ENCODE results near the gene KRT77.
"Not testable (repeated sequence)": the region's sequence is repeated elsewhere in the genome, so short reads cannot be mapped to it uniquely, and the experiment has no call there.

Gene KRT77

DNA sequence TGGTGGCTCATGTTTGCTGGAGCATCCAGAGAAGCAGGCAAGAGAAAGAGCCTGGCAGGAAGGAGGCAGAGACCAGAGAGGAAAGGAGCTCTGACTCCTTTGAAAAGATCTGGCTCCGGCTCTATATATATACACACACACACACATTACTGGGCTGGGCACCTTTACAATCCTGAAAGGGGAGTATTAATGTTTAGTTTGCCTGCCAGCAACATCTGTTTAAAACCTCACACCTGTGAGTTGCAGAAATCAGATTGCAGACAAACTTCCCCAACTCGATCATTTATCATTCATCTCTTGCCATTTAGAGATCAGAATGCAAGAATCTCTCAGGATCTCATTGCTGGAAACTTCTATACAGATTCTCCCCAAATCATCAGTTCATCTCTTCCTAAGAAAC lies at the start of gene KRT77:
Gene KRT77, minus strand, starts transcription at position 101 of the 400 bp plus-strand sequence. Its CDS starts 90 bp downstream, at position 11.
- TF ChIP-seq ZNF274 (IDR thresholded peaks at IDR 0.05; ENCODE audit: low read depth, low read length), result no peak
- H3K4me3 ChIP-seq (ENCODE audit: low read length), result no peak within 1 kb of the TSS

GRCh38 chr12:52752516-52752915 lies 49.2 kb upstream of the KRT77 start:
- no peak overlapping the region for H3K4me3 ChIP-seq (ENCODE audit: low read length)
- no peak for TF ChIP-seq ZNF274 (IDR thresholded peaks at IDR 0.05; ENCODE audit: low read depth, low read length)

DNA sequence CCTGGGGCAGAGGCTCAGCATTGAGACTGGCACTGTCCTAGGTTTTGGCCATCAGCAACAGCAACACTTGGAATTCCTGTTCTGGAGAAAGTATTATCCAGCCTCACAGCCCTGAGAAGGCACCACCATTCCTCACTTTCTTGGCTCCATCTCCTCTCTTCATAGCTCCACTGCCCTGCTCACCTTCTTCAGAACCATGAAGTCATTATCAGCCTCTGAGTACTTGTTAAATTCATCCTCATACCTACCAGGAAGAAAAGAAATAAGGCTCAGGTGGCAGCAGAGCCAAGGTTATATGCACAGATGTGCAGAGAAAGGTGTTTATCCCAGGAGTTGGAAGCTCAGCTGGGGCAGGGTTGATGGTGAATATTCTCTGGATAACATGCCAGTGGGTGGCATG lies 48.5 kb upstream of the KRT77 start:
- TF ChIP-seq ZNF274 (IDR thresholded peaks at IDR 0.05; ENCODE audit: low read depth, low read length), result no peak
- no peak overlapping the region for H3K4me3 ChIP-seq (ENCODE audit: low read length)

GRCh38 chr12:52750532-52750931 lies 47.2 kb upstream of the KRT77 start:
- not testable (repeated sequence) for H3K4me3 ChIP-seq (ENCODE audit: low read length)

GRCh38 chr12:52749827-52750226 lies 46.5 kb upstream of the KRT77 start:
- no peak for TF ChIP-seq ZNF274 (IDR thresholded peaks at IDR 0.05; ENCODE audit: low read depth, low read length)
- H3K4me3 ChIP-seq (ENCODE audit: low read length), result no peak overlapping the region

- TF ChIP-seq ZNF274 (IDR thresholded peaks at IDR 0.05; ENCODE audit: low read depth, low read length), result no peak
- no peak overlapping the region for H3K4me3 ChIP-seq (ENCODE audit: low read length)
These were observed 45.3 kb upstream of the KRT77 start for GRCh38 chr12:52748578-52748977.

DNA sequence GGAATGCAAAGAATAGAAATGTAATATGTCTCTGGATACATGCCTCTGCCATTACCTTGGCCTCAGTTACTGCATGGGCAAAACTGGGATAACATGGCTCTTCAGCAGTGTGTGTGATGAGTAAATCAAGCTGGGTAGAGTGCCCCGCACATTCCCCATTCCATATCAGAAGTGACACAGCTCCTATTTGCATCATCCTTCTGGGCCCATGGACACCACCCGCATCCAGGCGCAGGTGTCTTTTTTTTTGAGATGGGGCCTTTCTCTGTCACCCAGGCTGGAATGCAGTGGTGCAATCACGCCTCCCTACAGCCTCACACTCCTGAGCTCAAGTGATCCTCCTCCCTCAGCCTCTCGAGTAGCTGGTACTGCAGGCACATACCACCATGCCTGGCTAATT lies 42.2 kb upstream of the KRT77 start:
- no peak overlapping the region for H3K4me3 ChIP-seq (ENCODE audit: low read length)
- TF ChIP-seq ZNF274 (IDR thresholded peaks at IDR 0.05; ENCODE audit: low read depth, low read length), result no peak

GRCh38 chr12:52744493-52745156 lies 41.3 kb upstream of the KRT77 start:
- no peak for TF ChIP-seq ZNF274 (IDR thresholded peaks at IDR 0.05; ENCODE audit: low read depth, low read length)
- no peak overlapping the region for H3K4me3 ChIP-seq (ENCODE audit: low read length)

GRCh38 chr12:52742822-52743457 lies 39.6 kb upstream of the KRT77 start:
- no peak for TF ChIP-seq ZNF274 (IDR thresholded peaks at IDR 0.05; ENCODE audit: low read depth, low read length)
- H3K4me3 ChIP-seq (ENCODE audit: low read length), result no peak overlapping the region

DNA sequence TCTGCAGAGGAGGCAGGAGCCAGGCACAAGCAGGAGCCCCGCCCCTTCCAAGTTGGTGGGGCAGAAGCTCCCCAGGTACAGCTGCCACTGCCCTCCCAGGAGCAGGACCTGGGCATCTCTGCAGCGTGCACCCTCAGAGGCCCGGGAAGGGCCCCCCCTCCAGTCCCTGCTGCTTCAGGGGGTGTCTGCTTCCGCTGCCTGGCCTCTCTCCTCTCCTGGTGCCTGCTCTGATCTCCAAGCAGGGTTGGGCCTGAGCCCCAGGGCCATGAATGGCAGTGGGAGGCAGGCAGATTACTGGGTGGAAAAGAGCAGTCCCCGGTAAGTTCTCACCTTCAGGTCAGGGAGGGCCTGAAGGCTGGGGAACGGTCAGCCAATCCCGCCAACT lies 38.9 kb upstream of the KRT77 start:
- H3K4me3 ChIP-seq (ENCODE audit: low read length), result no peak overlapping the region
- TF ChIP-seq ZNF274 (IDR thresholded peaks at IDR 0.05; ENCODE audit: low read depth, low read length), result no peak

- TF ChIP-seq ZNF274 (IDR thresholded peaks at IDR 0.05; ENCODE audit: low read depth, low read length), result no peak
- H3K4me3 ChIP-seq (ENCODE audit: low read length), result no peak overlapping the region
These were observed 38.3 kb upstream of the KRT77 start for GRCh38 chr12:52741375-52742195.

GRCh38 chr12:52740584-52740983 lies 37.3 kb upstream of the KRT77 start:
- TF ChIP-seq ZNF274 (IDR thresholded peaks at IDR 0.05; ENCODE audit: low read depth, low read length), result no peak
- H3K4me3 ChIP-seq (ENCODE audit: low read length), result no peak overlapping the region

- TF ChIP-seq ZNF274 (IDR thresholded peaks at IDR 0.05; ENCODE audit: low read depth, low read length), result no peak
- H3K4me3 ChIP-seq (ENCODE audit: low read length), result no peak overlapping the region
These were observed 36.6 kb upstream of the KRT77 start for GRCh38 chr12:52739963-52740362.

DNA sequence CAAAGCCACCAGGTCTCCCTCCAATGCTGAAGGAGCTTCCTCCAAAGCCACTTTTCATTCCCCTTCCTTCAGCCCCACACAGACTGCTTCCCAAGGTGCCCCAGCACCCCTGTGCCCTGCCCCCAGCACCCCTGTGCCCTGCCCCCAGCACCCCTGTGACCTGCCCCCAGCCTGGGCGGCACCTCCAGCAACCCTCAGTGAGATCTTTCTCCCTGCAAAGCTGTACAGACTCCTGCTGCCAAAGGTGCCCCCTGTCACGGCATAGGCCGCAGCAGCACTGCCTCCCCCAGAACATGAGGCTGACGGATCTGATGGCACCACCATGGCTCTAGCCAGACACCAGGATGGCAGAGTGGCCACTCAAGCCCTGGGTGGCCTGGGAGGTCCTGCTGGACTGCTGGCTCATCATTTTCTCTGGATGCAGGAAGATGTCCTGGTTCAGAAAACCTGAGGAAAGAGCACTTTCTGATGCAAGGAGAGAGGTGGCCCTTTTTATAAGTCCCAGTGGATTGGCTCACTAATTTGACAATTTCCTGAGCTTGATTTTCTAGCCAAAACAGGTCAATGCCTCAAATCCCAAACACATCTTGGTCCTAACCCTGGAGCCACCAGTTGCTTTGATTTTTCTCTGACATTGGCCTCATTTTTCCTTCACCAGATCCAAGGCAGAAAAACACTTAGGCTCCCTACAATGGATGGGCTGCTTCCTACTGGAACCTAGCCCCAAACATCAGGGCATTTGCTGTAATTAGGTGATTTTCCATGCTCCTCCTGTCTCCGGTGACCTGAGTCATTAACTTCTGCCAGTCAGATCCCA lies 32.7 kb upstream of the KRT77 start:
- H3K4me3 ChIP-seq (ENCODE audit: low read length), result no peak overlapping the region
- no peak for TF ChIP-seq ZNF274 (IDR thresholded peaks at IDR 0.05; ENCODE audit: low read depth, low read length)

All from GM08714 (cell line).